Sigmoid colon (tissue), 7 donors: Measurements from ENCODE around the gene ZBTB40. TPM values are rescaled to one million over a fixed set of nuclear protein-coding genes. Genes with fewer than 3 reads are reported as not detected.

Source experiments
- DNase-seq: peaks from one replicate; pipeline ENCODE4 v3.0.0-alpha.2; 2019
- H3K27ac ChIP-seq, 4 donors: fragments of 200-600 bp; sonication (generic); one replicate each; pipeline ENCODE4 v1.5.1; 2016 to 2019; ENCODE audit warnings: mild to moderate bottlenecking in 1 of 4
- H3K27me3 ChIP-seq, 3 donors: fragments of 200-600 bp; sonication (generic); one replicate each; pipeline ENCODE4 v1.5.1; 2019; ENCODE audit warnings: mild to moderate bottlenecking in 1 of 3
- H3K36me3 ChIP-seq, 4 donors: fragments of 200-600 bp; sonication (generic); one replicate each; pipeline ENCODE4 v1.5.1; 2016 to 2019
- H3K4me1 ChIP-seq, 4 donors: fragments of 200-600 bp; sonication (generic); one replicate each; pipeline ENCODE4 v1.5.1; 2017 to 2019
- H3K4me3 ChIP-seq, 4 donors: fragments of 200-600 bp; sonication (generic); one replicate each; pipeline ENCODE4 v1.5.1; 2017 to 2019; ENCODE audit warnings: mild to moderate bottlenecking in 2 of 4, moderate library complexity in 1 of 4
- H3K9me3 ChIP-seq, 4 donors: fragments of 200-600 bp in 3 of 4; sonication (generic) in 3 of 4; one replicate each; pipeline versions ENCODE4 v1.5.1 to v1.6.1; 2013 to 2019
- EP300 ChIP-seq, 4 donors: sonication (generic); formaldehyde crosslinking; IDR thresholded peaks; one replicate each; pipeline ENCODE4 v1.6.1; 2017; ENCODE audit warnings: antibody characterized with exemption in 4 of 4
- POLR2A ChIP-seq, 2 donors: fragments of 450-650 bp; IDR thresholded peaks; one replicate each; pipeline ENCODE4 v1.6.1; 2016; ENCODE audit warnings: antibody characterized with exemption in 2 of 2, mild to moderate bottlenecking in 2 of 2, moderate library complexity in 2 of 2
- POLR2AphosphoS5 ChIP-seq, 4 donors: sonication (generic); formaldehyde crosslinking; IDR thresholded peaks; one replicate each; pipeline ENCODE4 v1.6.1; 2017; ENCODE audit warnings: antibody characterized with exemption in 4 of 4
- WGBS, 2 donors: extraction: QIAGEN DNeasy Blood & Tissue Kit; methylation state at CpG; one replicate each; pipeline ENCODE4 v1.1.7; 2013; 5-methylcytosine and 5-hydroxymethylcytosine counted together
- intact Hi-C: fragments of 100-400 bp; cut with DNase I; formaldehyde crosslinking; loops from one replicate; pipeline ENCODE4 v1.15.1; 2023
- polyA plus RNA-seq, 3 donors: library from polyadenylated mRNA; stranded (reverse); fragments of 200-250 nt; gene quantifications; one replicate each; pipeline ENCODE4 v1.2.3, GENCODE V29; 2013
- total RNA-seq, 4 donors: library from RNA; depleted of rRNA; stranded (reverse); fragments of >200 nt; gene quantifications; one replicate each; pipeline ENCODE4 v1.1.0, GENCODE V29; 2016
- TF ChIP-seq, protein P1 (sequence below), 4 experiments: fragments of 450-650 bp in 3 of 4; fragments of 200-600 bp in 1 of 4; IDR thresholded peaks; one replicate each; pipeline ENCODE4 v1.5.1; 2016 to 2019; ENCODE audit warnings: antibody characterized with exemption in 4 of 4, mild to moderate bottlenecking in 3 of 4, moderate library complexity in 2 of 4
- donor health status: healthy with polysubstance abuse.
- donor health status: Bipolar disorder and iron deficiency.
- donor health status: healthy.

ZBTB40 gene
- total and polyA plus RNA-seq, 7 donors, result 1.8 to 22.2 (median 14.3) TPM

DNA sequence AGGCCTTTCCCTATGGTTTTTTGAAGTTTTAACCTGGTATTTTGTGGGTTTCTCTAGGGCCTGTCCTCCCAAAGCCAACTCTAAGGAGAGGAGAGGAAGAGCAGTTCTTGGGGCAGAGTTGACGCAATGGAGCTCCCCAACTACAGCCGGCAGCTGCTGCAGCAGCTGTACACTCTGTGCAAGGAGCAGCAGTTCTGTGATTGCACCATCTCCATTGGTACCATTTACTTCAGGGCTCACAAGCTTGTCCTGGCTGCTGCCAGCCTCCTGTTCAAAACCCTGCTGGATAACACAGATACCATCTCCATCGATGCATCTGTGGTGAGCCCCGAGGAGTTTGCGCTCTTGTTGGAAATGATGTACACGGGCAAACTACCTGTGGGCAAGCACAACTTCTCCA, 38.2 kb downstream of the ZBTB40 start:
- intact Hi-C loops, result no loop called here
- H3K27me3 ChIP-seq, result no peaks in the 10 kb centered on the region
- no peak for DNase-seq
- H3K36me3 ChIP-seq, result peaks cover 0 to 43% (median 3%) of the 10 kb centered on the region in 4 donors
- peaks cover 0 to 7% (median 0%) of the 10 kb centered on the region in 4 donors for H3K4me1 ChIP-seq
- TF ChIP-seq, protein P1, sequence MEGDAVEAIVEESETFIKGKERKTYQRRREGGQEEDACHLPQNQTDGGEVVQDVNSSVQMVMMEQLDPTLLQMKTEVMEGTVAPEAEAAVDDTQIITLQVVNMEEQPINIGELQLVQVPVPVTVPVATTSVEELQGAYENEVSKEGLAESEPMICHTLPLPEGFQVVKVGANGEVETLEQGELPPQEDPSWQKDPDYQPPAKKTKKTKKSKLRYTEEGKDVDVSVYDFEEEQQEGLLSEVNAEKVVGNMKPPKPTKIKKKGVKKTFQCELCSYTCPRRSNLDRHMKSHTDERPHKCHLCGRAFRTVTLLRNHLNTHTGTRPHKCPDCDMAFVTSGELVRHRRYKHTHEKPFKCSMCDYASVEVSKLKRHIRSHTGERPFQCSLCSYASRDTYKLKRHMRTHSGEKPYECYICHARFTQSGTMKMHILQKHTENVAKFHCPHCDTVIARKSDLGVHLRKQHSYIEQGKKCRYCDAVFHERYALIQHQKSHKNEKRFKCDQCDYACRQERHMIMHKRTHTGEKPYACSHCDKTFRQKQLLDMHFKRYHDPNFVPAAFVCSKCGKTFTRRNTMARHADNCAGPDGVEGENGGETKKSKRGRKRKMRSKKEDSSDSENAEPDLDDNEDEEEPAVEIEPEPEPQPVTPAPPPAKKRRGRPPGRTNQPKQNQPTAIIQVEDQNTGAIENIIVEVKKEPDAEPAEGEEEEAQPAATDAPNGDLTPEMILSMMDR (IDR thresholded peaks at IDR 0.05), result no peak
- TF ChIP-seq POLR2AphosphoS5 (IDR thresholded peaks at IDR 0.05) (no peak), EP300 (IDR thresholded peaks at IDR 0.05) (no peak), POLR2A (IDR thresholded peaks at IDR 0.05) (no peak)
- no peak overlapping the region for H3K27ac ChIP-seq
- no peak overlapping the region for H3K4me3 ChIP-seq
- 93 to 94% methylated on average over 6 of the region's 6 CpGs for WGBS, 2 donors
- H3K9me3 ChIP-seq, result no peaks in the 10 kb centered on the region

DNA sequence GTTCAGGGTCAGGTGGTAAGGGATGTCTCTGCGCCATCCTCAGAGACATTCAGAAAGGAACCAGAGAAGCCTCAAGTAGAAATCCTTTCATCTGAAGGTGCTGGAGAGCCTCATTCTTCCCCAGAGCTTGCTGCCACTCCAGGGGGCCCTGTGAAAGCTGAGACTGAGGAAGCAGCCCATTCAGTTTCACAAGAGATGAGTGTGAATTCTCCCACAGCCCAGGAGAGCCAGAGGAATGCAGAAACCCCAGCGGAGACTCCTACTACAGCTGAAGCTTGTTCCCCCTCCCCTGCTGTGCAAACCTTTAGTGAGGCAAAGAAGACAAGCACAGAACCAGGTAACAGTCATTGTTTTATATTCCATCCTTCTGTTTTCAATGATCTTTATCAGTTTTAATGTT, 38.7 kb downstream of the ZBTB40 start:
- no peak for DNase-seq
- no peaks in the 10 kb centered on the region for H3K9me3 ChIP-seq
- intact Hi-C loops, result no loop called here
- H3K4me3 ChIP-seq, result no peak overlapping the region
- H3K27me3 ChIP-seq, result no peaks in the 10 kb centered on the region
- TF ChIP-seq POLR2A (IDR thresholded peaks at IDR 0.05) (no peak), EP300 (IDR thresholded peaks at IDR 0.05) (no peak), POLR2AphosphoS5 (IDR thresholded peaks at IDR 0.05) (no peak)
- TF ChIP-seq, protein P1 (IDR thresholded peaks at IDR 0.05), result no peak
- peaks cover 0 to 7% (median 0%) of the 10 kb centered on the region in 4 donors for H3K4me1 ChIP-seq
- WGBS, 2 donors, result 92 to 96% methylated on average over 2 of the region's 2 CpGs
- no peak overlapping the region for H3K27ac ChIP-seq
- H3K36me3 ChIP-seq, result peaks cover 0 to 43% (median 3%) of the 10 kb centered on the region in 4 donors

DNA sequence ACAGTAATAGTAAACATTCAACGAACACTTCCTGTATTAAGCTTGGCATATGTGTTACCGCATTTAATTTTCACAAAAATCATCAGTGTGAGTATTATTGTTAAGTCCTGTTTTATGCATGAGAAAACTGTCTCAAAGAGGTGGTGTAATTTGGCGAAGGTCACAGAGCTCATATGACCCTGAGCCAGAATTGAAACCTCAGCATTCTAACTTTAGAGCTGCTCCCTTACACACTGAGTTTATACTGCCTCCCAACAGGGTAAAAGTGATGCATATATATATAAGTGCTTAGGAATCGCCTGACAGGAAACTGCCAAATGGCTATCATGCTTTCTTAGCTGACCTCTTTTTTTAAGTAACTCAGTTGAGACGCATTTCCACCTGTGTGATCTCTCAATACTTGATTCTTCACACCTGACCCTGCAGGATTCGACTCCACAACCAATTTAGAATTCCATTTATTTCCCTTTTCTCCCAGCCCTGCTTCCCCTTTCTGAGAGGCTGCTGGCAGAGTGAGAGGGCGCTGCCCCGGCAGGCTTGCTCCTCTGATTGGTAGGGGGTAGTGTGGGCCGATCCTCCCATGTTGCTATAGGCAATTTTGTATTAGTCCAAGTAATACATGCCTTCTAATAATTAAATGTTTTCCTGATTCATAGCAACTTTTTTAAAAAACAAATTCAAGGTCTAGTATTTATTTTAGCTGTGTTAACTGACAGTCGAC, 40.5 kb downstream of the ZBTB40 start:
- no peaks in the 10 kb centered on the region for H3K4me1 ChIP-seq
- H3K4me3 ChIP-seq, result no peak overlapping the region
- no peak for DNase-seq
- 89 to 90% methylated on average over 10 of the region's 10 CpGs for WGBS, 2 donors
- peaks cover 0 to 60% (median 3%) of the 10 kb centered on the region in 4 donors for H3K36me3 ChIP-seq
- H3K27me3 ChIP-seq, result no peaks in the 10 kb centered on the region
- TF ChIP-seq POLR2AphosphoS5 (IDR thresholded peaks at IDR 0.05), result no peak
- TF ChIP-seq POLR2A (IDR thresholded peaks at IDR 0.05), result no peak
- TF ChIP-seq EP300 (IDR thresholded peaks at IDR 0.05), result no peak
- TF ChIP-seq, protein P1 (IDR thresholded peaks at IDR 0.05), result no peak
- H3K9me3 ChIP-seq, result no peaks in the 10 kb centered on the region
- no peak overlapping the region for H3K27ac ChIP-seq
- intact Hi-C loops, result no loop called here

DNA sequence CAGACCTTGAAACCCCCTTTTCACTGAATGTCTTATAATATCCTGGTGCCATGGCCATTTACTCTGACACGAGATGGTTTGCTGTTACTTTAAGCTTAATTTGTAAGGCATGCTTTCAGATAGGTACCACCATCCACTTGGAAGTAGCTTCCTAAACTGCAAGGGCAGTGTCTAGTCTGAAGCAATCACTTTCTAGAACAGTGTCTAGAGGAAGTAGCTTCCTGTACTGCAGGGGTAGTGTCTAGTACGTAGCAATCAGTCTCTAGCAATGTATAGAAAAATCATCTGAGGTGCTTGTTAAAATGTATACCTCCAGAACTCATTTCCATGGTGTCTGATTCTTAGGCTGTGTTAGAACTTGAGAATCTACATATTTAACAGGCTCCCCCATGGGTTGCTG, 42.5 kb downstream of the ZBTB40 start:
- intact Hi-C loops, result no loop called here
- Histone ChIP-seq H3K27ac (no peak overlapping the region), H3K9me3 (no peaks in the 10 kb centered on the region), H3K4me3 (no peak overlapping the region), H3K27me3 (no peaks in the 10 kb centered on the region), H3K36me3 (peaks cover 0 to 66% (median 3%) of the 10 kb centered on the region in 4 donors), H3K4me1 (peaks cover 0 to 3% (median 0%) of the 10 kb centered on the region in 4 donors)
- TF ChIP-seq, protein P1 (IDR thresholded peaks at IDR 0.05), result no peak
- TF ChIP-seq POLR2A (IDR thresholded peaks at IDR 0.05) (no peak), POLR2AphosphoS5 (IDR thresholded peaks at IDR 0.05) (no peak), EP300 (IDR thresholded peaks at IDR 0.05) (no peak)
- WGBS, 2 donors, result 88 to 94% methylated on average over 2 of the region's 2 CpGs
- no peak for DNase-seq
